Activated CD8-positive, alpha-beta T cell treated with anti-CD3 and anti-CD28 coated beads, Interleukin-2, amount 10 ng/mL, durations not matched to agents 7 days and 5 days (primary cell): ENCODE data around the gene NDUFS3. TPM values are rescaled to one million over a fixed set of nuclear protein-coding genes. Genes with fewer than 3 reads are reported as not detected.
"Not testable (repeated sequence)": the region's sequence is repeated elsewhere in the genome, so short reads cannot be mapped to it uniquely, and the experiment has no call there.

Experiments
- ATAC-seq: fragments of 150-1000 bp; cut with Tn5 transposase; one replicate; pipeline ENCODE4 v1.10.0; 2021; ENCODE audit warnings: moderate library complexity
- CTCF ChIA-PET: fragments of 350-600 bp; sonication (Branson Sonifier 250); formaldehyde crosslinking; loops from one replicate; lab custom pipeline; 2021; ENCODE audit warnings: antibody characterized with exemption; lab: Charles Lee
- POLR2A ChIA-PET: fragments of 350-600 bp; sonication (Branson Sonifier 250); formaldehyde crosslinking; loops from one replicate; lab custom pipeline; 2021; ENCODE audit warnings: antibody characterized with exemption; lab: Charles Lee
- DNase-seq: peaks from one replicate; pipeline ENCODE4 v3.0.0-alpha.2; 2020
- H3K27ac Mint-ChIP-seq: one replicate; pipeline ENCODE4 v1.8.0; 2021; ENCODE audit warnings: mild to moderate bottlenecking, mixed read lengths
- H3K27me3 Mint-ChIP-seq: one replicate; pipeline ENCODE4 v1.8.0; 2021; ENCODE audit warnings: low read depth, mixed read lengths
- H3K36me3 Mint-ChIP-seq: one replicate; pipeline ENCODE4 v1.8.0; 2021; ENCODE audit warnings: low read depth, mixed read lengths
- H3K4me1 Mint-ChIP-seq: one replicate; pipeline ENCODE4 v1.8.0; 2021; ENCODE audit warnings: low read depth, mixed read lengths
- H3K4me3 Mint-ChIP-seq: one replicate; pipeline ENCODE4 v1.8.0; 2021; ENCODE audit warnings: mild to moderate bottlenecking, mixed read lengths
- H3K9me3 Mint-ChIP-seq: one replicate; pipeline ENCODE4 v1.8.0; 2022; ENCODE audit warnings: mixed read lengths; ENCODE audit not compliant: insufficient read depth
- total RNA-seq, 2 experiments: library from RNA; stranded (reverse); gene quantifications; one replicate each; pipeline ENCODE4 v1.2.3, GENCODE V29; 2021

Gene NDUFS3
- total RNA-seq, 2 experiments from 2014 or later: 114 to 121 TPM

- DNase-seq (no peak), ATAC-seq (no peak)
- H3K9me3 Mint-ChIP-seq: no peaks in the 10 kb centered on the region
- H3K4me1 Mint-ChIP-seq: peaks cover 38% of the 10 kb centered on the region
- ChIA-PET POLR2A (interaction anchor here (1.1 to 1.2 kb wide), 2 partner anchors 12 to 24 kb away, joined by 3 read pairs; partner anchors contain the start of genes CELF1 and PTPMT1), CTCF (interaction anchor here (1.3 to 5.9 kb wide), 5 partner anchors 11 to 30 kb away, joined by 3 to 49 read pairs (median 4); partner anchors contain the start of gene CELF1)
- peaks cover 32% of the 10 kb centered on the region for H3K36me3 Mint-ChIP-seq
- H3K27ac Mint-ChIP-seq: peak overlapping the region; percentile 60
- no peak overlapping the region for H3K4me3 Mint-ChIP-seq
- H3K27me3 Mint-ChIP-seq: no peaks in the 10 kb centered on the region
Observed at GRCh38 chr11:47541070-47541469, 37.8 kb upstream of the NDUFS3 start.

- Mint-ChIP-seq H3K36me3 (peaks cover 37% of the 10 kb centered on the region), H3K4me1 (peaks cover 40% of the 10 kb centered on the region), H3K4me3 (no peak overlapping the region), H3K27ac (no peak overlapping the region), H3K27me3 (no peaks in the 10 kb centered on the region), H3K9me3 (no peaks in the 10 kb centered on the region)
- ATAC-seq (no peak), DNase-seq (no peak)
- CTCF ChIA-PET: no interaction called here
- POLR2A ChIA-PET: no interaction called here
Observed at GRCh38 chr11:47545298-47545697, 33.6 kb upstream of the NDUFS3 start.

- H3K4me3 Mint-ChIP-seq, H3K27ac Mint-ChIP-seq, ATAC-seq, DNase-seq, POLR2A ChIA-PET, H3K27me3 Mint-ChIP-seq, H3K9me3 Mint-ChIP-seq, CTCF ChIA-PET: not testable (repeated sequence)
- H3K36me3 Mint-ChIP-seq: peaks cover 35% of the 10 kb centered on the region
- peaks cover 40% of the 10 kb centered on the region for H3K4me1 Mint-ChIP-seq
Observed at GRCh38 chr11:47546274-47546673, 32.6 kb upstream of the NDUFS3 start.

DNA sequence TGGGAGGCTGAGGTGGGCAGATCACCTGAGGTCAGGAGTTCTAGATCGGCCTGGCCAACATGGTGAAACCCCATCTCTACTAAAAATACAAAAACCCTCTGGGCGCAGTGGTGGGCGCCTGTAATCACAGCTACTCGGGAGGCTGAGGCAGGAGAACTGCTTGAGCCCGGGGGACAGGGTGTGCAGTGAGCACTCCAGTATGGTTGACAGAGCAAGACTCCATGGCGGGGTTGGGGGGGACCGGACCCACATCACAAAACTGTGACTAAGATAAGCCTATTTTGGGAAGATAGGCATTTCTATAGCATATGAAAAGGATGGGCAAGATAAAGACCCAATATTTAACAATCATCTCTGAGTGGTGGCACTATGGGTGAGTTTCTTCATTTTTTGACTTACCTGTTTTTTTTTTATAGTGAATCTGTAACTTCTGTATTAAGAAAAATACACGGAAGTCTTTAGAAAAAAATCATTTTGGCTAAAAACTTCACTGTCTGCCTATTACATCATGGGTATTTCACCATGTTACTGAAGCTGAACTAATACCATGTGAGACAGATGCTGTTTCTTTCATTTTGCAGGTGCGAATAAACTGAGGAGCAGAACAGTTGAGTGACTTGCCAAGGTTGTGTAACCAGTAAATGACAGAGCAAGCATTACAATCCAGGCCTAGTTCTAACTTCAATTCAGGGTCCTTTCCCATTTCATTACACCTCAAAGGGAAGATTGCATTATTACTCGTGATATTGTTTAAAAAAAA, 28.4 kb upstream of the NDUFS3 start:
- H3K4me3 Mint-ChIP-seq: peak overlapping the region; percentile 95
- H3K27me3 Mint-ChIP-seq: no peaks in the 10 kb centered on the region
- H3K9me3 Mint-ChIP-seq: no peaks in the 10 kb centered on the region
- H3K36me3 Mint-ChIP-seq: peaks cover 40% of the 10 kb centered on the region
- POLR2A ChIA-PET: interaction anchor here (1.8 to 3.8 kb wide), 2 partner anchors 15 to 26 kb away, joined by 8 to 33 read pairs; partner anchors contain the start of gene PTPMT1
- DNase-seq (no peak), ATAC-seq (no peak)
- CTCF ChIA-PET: interaction anchor here (1.5 to 3.5 kb wide), 5 partner anchors 9 to 32 kb away, joined by 4 to 49 read pairs (median 7); partner anchors contain the start of gene PTPMT1
- H3K27ac Mint-ChIP-seq: peak overlapping the region; percentile 24
- peaks cover 42% of the 10 kb centered on the region for H3K4me1 Mint-ChIP-seq

- peaks cover 42% of the 10 kb centered on the region for H3K4me1 Mint-ChIP-seq
- H3K27me3 Mint-ChIP-seq: no peaks in the 10 kb centered on the region
- ATAC-seq (no peak), DNase-seq (no peak)
- POLR2A ChIA-PET: interaction anchor here (0.7 to 3.8 kb wide), 3 partner anchors 14 to 193 kb away, joined by 3 to 33 read pairs (median 8); partner anchors contain the start of gene PTPMT1
- H3K9me3 Mint-ChIP-seq: no peaks in the 10 kb centered on the region
- CTCF ChIA-PET: interaction anchor here (1.2 to 3.5 kb wide), 8 partner anchors 9 to 65 kb away, joined by 3 to 49 read pairs (median 6); partner anchors contain the start of genes KBTBD4, NDUFS3 and PTPMT1
- peak overlapping the region; percentile 63 for H3K27ac Mint-ChIP-seq
- peaks cover 40% of the 10 kb centered on the region for H3K36me3 Mint-ChIP-seq
- H3K4me3 Mint-ChIP-seq: peak overlapping the region; percentile 95
Observed at GRCh38 chr11:47551086-47551485, 27.8 kb upstream of the NDUFS3 start.

DNA sequence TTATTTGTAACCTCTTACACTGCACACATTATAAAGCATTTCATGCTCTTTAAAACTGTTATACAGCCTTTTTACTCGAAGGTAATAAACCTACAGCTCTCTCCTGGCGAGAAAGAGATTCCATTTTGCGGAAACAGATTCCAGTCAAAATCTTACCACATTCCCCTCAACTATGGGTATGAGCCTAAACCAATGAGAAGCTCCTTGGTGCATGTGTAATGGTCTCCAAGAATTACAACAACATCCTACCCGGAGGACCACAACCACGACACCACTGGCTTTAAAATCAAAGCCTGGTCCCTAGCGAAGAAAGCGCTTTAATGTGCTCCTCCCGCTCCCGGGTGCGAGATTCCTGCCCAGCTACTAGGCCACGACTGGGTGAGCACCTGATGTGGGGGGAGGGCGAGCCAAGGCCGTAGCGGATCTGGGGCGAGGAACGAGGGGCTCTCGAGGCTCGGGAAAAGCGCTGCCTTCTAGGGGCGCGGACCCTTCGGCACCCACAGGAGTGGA, 26.8 kb upstream of the NDUFS3 start:
- no peaks in the 10 kb centered on the region for H3K9me3 Mint-ChIP-seq

DNA sequence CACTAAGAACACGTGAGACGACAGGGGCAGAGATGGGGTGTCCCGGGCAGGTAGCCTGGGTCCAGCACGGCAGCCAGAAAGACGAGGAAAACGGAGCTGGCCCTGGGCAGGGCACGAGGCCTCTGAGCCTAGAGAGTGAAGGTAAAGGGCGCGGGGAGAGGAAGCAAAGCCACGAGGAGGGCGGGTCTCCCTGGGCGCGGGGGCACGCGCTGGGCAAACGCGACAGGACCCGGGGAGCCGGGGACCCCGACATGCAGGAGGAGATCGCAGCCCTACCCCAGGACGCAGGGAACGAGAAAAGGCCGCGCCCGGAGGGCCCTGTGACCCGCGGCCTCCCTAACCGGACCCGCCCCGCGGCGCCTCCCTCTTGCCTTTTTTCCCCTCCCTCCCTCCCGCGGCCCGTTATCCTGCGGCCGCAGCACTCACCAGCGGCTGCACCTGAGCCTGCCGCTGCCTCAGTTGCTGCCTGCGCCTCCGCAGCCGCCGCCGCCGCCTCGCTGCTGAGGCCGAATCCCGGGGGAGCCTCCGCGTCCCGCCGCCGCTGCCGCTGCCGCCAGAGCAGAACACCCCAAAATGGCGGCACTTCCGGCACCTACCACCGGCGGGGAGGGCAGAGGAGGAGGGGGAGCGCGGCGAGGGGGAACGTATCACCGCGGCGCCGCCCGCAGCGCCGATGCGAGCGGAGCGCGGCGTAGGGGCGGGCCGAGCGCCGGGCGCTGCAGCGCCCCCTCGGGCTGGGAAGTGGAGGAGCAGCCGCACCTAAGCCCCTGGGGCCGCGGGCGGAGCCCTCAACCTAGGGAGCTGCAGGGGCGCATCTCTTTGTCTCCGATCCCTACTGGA, 26.1 kb upstream of the NDUFS3 start, which contains the start of gene CELF1:
CELF1 (minus strand) TSS at position 567 of the 840 bp plus-strand sequence. CDS start 53,609 bp downstream, outside the sequence.
- Mint-ChIP-seq H3K27me3 (no peaks in the 10 kb centered on the region), H3K9me3 (no peaks in the 10 kb centered on the region), H3K4me1 (peaks cover 37% of the 10 kb centered on the region), H3K27ac (peak within 1 kb of the TSS; percentile 94), H3K36me3 (peaks cover 31% of the 10 kb centered on the region), H3K4me3 (peak within 1 kb of the TSS; percentile 95)
- DNase-seq (peak; percentile 94), ATAC-seq (peak; percentile 93)
- ChIA-PET POLR2A (interaction anchor here (0.6 to 3.8 kb wide), 6 partner anchors 12 to 161 kb away, joined by 3 to 33 read pairs (median 6); partner anchors contain the start of genes KBTBD4, NDUFS3 and PTPMT1), CTCF (interaction anchor here (0.5 to 3.5 kb wide), 23 partner anchors 9 to 399 kb away, joined by 3 to 49 read pairs (median 4); partner anchors contain the start of genes KBTBD4, NDUFS3 and PTPMT1)

More for the DNA sequence above, 26.8 kb upstream of the NDUFS3 start:
- CTCF ChIA-PET: interaction anchor here (0.5 to 3.5 kb wide), 12 partner anchors 10 to 307 kb away, joined by 3 to 49 read pairs (median 4); partner anchors contain the start of genes KBTBD4, NDUFS3 and PTPMT1
- POLR2A ChIA-PET: interaction anchor here (0.7 to 3.8 kb wide), 5 partner anchors 13 to 191 kb away, joined by 3 to 33 read pairs (median 8); partner anchors contain the start of genes KBTBD4, NDUFS3 and PTPMT1
- DNase-seq (peak; percentile 39), ATAC-seq (peak; percentile 4)
- Mint-ChIP-seq H3K4me1 (peaks cover 41% of the 10 kb centered on the region), H3K4me3 (peak overlapping the region; percentile 95), H3K36me3 (peaks cover 34% of the 10 kb centered on the region), H3K27ac (peak overlapping the region; percentile 94), H3K27me3 (no peaks in the 10 kb centered on the region)

- DNase-seq (no peak), ATAC-seq (peak; percentile 31)
- CTCF ChIA-PET: interaction anchor here (0.6 to 3.5 kb wide), 19 partner anchors 9 to 400 kb away, joined by 3 to 49 read pairs (median 4); partner anchors contain the start of genes KBTBD4, NDUFS3 and PTPMT1
- Mint-ChIP-seq H3K27me3 (no peaks in the 10 kb centered on the region), H3K4me1 (peaks cover 34% of the 10 kb centered on the region), H3K4me3 (peak overlapping the region; percentile 95), H3K9me3 (no peaks in the 10 kb centered on the region), H3K36me3 (peaks cover 26% of the 10 kb centered on the region), H3K27ac (peak overlapping the region; percentile 82)
- POLR2A ChIA-PET: interaction anchor here (0.6 to 3.8 kb wide), 5 partner anchors 12 to 161 kb away, joined by 3 to 33 read pairs (median 3); partner anchors contain the start of genes KBTBD4, NDUFS3 and PTPMT1
Observed at GRCh38 chr11:47553406-47553743, 25.5 kb upstream of the NDUFS3 start.

DNA sequence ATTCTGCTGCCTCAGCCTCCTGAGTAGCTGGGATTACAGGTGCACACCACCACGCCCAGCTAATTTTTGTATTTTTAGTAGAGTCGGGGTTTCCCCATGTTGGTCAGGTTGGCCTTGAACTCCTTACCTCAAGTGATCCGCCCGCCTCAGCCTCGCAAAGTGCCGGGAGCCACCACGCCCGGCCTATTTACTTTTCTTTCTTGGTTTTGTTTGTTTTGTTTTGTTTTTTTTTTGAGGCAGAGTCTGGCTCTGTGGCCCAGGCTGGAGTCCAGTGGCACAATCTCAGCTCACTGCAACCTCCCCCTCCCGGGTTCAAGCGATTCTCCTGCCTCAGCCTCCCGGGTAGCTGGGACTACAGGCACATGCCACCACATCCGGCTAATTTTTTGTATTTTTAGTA, 21.9 kb upstream of the NDUFS3 start:
- ATAC-seq, CTCF ChIA-PET, H3K27me3 Mint-ChIP-seq, POLR2A ChIA-PET, H3K36me3 Mint-ChIP-seq, H3K9me3 Mint-ChIP-seq, DNase-seq, H3K27ac Mint-ChIP-seq, H3K4me1 Mint-ChIP-seq, H3K4me3 Mint-ChIP-seq: not testable (repeated sequence)

GRCh38 chr11:47558695-47559094, 20.2 kb upstream of the NDUFS3 start:
- ATAC-seq (no peak), DNase-seq (no peak)
- Mint-ChIP-seq H3K9me3 (no peaks in the 10 kb centered on the region), H3K4me3 (no peak overlapping the region), H3K4me1 (peaks cover 9% of the 10 kb centered on the region), H3K36me3 (peaks cover 2% of the 10 kb centered on the region), H3K27ac (no peak overlapping the region), H3K27me3 (no peaks in the 10 kb centered on the region)
- POLR2A ChIA-PET: no interaction called here
- CTCF ChIA-PET: no interaction called here

- H3K4me1 Mint-ChIP-seq: peaks cover 13% of the 10 kb centered on the region
- no peaks in the 10 kb centered on the region for H3K9me3 Mint-ChIP-seq
- peaks cover 2% of the 10 kb centered on the region for H3K36me3 Mint-ChIP-seq
- H3K27me3 Mint-ChIP-seq: no peaks in the 10 kb centered on the region
- DNase-seq: no peak
- no peak overlapping the region for H3K4me3 Mint-ChIP-seq
- ATAC-seq: no peak
- CTCF ChIA-PET: no interaction called here
- POLR2A ChIA-PET: no interaction called here
- no peak overlapping the region for H3K27ac Mint-ChIP-seq
Observed at GRCh38 chr11:47560426-47560825, 18.4 kb upstream of the NDUFS3 start.
